IMR-90 (cell line): ENCODE data around the gene LDHAL6A. TPM values are rescaled to one million over a fixed set of nuclear protein-coding genes. Genes with fewer than 3 reads are reported as not detected.

Experiments
- ATAC-seq: fragments of 200-7000 bp; cut with Tn5 transposase; 2 replicates; pipeline ENCODE4 v1.9.1; 2020; ENCODE audit warnings: low read depth, mild to moderate bottlenecking, moderate library complexity
- BruUV-seq: library from RNA; stranded (reverse); fragments of 400-500 nt; replicated peaks from 2 replicates; lab custom pipeline; 2021; lab: Mats Ljungman, UMichigan
- CTCF ChIA-PET: fragments of 300-600 bp; formaldehyde crosslinking; extraction: SDS; loops from one replicate; lab custom pipeline; 2021; ENCODE audit warnings: antibody characterized with exemption; lab: Yijun Ruan, JAX
- POLR2A ChIA-PET: fragments of 300-600 bp; sonication (Branson Sonifier 250); formaldehyde crosslinking; loops from one replicate; lab custom pipeline; 2022; ENCODE audit warnings: antibody characterized with exemption; ENCODE audit not compliant: unreplicated experiment; lab: Charles Lee
- DNase-seq: peaks from one replicate; pipeline ENCODE4 v3.0.0; 2013
- H2AFZ ChIP-seq: replicated peaks from 2 replicates; pipeline ENCODE3; 2013; ENCODE audit warnings: low read length, mild to moderate bottlenecking; ENCODE audit not compliant: poor library complexity
- H2AK5ac ChIP-seq: 2 replicates; pipeline ENCODE4 v1.6.1; 2013; ENCODE audit warnings: low read depth, low read length, inconsistent platforms
- H2AK9ac ChIP-seq: replicated peaks from 2 replicates; pipeline ENCODE3; 2013; ENCODE audit warnings: mild to moderate bottlenecking, low read depth, low read length, moderate library complexity; ENCODE audit not compliant: poor library complexity
- H2BK120ac ChIP-seq: 2 replicates; pipeline ENCODE4 v1.6.1; 2013; ENCODE audit warnings: low read depth, low read length, inconsistent platforms
- H2BK15ac ChIP-seq: 3 replicates; pipeline ENCODE4 v1.6.1; 2013; ENCODE audit warnings: low read depth, low read length, inconsistent platforms
- H2BK20ac ChIP-seq: 2 replicates; pipeline ENCODE4 v1.6.1; 2013; ENCODE audit warnings: low read depth, mild to moderate bottlenecking, inconsistent platforms, low read length, moderate library complexity
- H2BK5ac ChIP-seq: 2 replicates; pipeline ENCODE4 v1.6.1; 2013; ENCODE audit warnings: mild to moderate bottlenecking, low read depth, low read length, inconsistent platforms; ENCODE audit not compliant: poor library complexity, severe bottlenecking
- H3K14ac ChIP-seq: replicated peaks from 2 replicates; pipeline ENCODE4 v1.6.1; 2013; ENCODE audit warnings: low read depth, low read length, inconsistent platforms
- H3K18ac ChIP-seq: 2 replicates; pipeline ENCODE4 v1.6.1; 2013; ENCODE audit warnings: low read depth, low read length, control low read depth
- H3K23ac ChIP-seq: 2 replicates; pipeline ENCODE4 v1.6.1; 2013; ENCODE audit warnings: low read depth, low read length, inconsistent platforms
- H3K27ac ChIP-seq: 2 replicates; pipeline ENCODE4 v1.5.1; 2013; ENCODE audit warnings: mild to moderate bottlenecking, control low read depth, low read length; ENCODE audit not compliant: insufficient read depth
- H3K27me3 ChIP-seq: 2 replicates; pipeline ENCODE4 v1.6.1; 2013; ENCODE audit warnings: low read length; ENCODE audit not compliant: control insufficient read depth, insufficient read depth
- H3K36me3 ChIP-seq: 2 replicates; pipeline ENCODE4 v1.6.1; 2013; ENCODE audit warnings: low read length, mixed read lengths; ENCODE audit not compliant: control insufficient read depth, insufficient read depth
- H3K4ac ChIP-seq: 2 replicates; pipeline ENCODE4 v1.6.1; 2013; ENCODE audit warnings: low read depth, low read length, inconsistent platforms
- H3K4me1 ChIP-seq: 2 replicates; pipeline ENCODE4 v1.6.1; 2013; ENCODE audit warnings: low read length, mixed read lengths; ENCODE audit not compliant: control insufficient read depth, insufficient read depth
- H3K4me2 ChIP-seq: 2 replicates; pipeline ENCODE4 v1.6.1; 2013; ENCODE audit warnings: low read depth, mild to moderate bottlenecking, control low read depth, low read length, moderate library complexity
- H3K4me3 ChIP-seq: 2 replicates; pipeline ENCODE4 v1.5.1; 2013; ENCODE audit warnings: low read depth, mild to moderate bottlenecking, control low read depth, low read length, moderate library complexity; ENCODE audit not compliant: insufficient read depth
- H3K56ac ChIP-seq: 2 replicates; pipeline ENCODE4 v1.6.1; 2013; ENCODE audit warnings: low read length, inconsistent platforms; ENCODE audit not compliant: insufficient read depth; ENCODE audit errors: extremely low read depth
- H3K79me1 ChIP-seq, 2 experiments: 2 replicates each; pipeline ENCODE4 v1.6.1; 2013; ENCODE audit warnings: low read length in 2 of 2, inconsistent platforms in 1 of 2, low read depth in 1 of 2
- H3K9ac ChIP-seq: 2 replicates; pipeline ENCODE4 v1.6.1; 2013; ENCODE audit warnings: low read depth, low read length, control low read depth
- H3K9me1 ChIP-seq: 2 replicates; pipeline ENCODE4 v1.6.1; 2013; ENCODE audit warnings: low read length, inconsistent platforms; ENCODE audit not compliant: insufficient read depth
- H3K9me3 ChIP-seq: 2 replicates; pipeline ENCODE4 v1.6.1; 2013; ENCODE audit warnings: low read length; ENCODE audit not compliant: control insufficient read depth, insufficient read depth
- H4K20me1 ChIP-seq: 2 replicates; pipeline ENCODE4 v1.6.1; 2013; ENCODE audit warnings: low read length, inconsistent platforms; ENCODE audit not compliant: insufficient read depth
- H4K5ac ChIP-seq: 2 replicates; pipeline ENCODE4 v1.6.1; 2013; ENCODE audit warnings: mild to moderate bottlenecking, low read depth, low read length, control low read depth
- H4K8ac ChIP-seq, 2 experiments: 2 replicates each; pipeline ENCODE4 v1.6.1; 2013; ENCODE audit warnings: low read depth in 2 of 2, low read length in 2 of 2, control low read depth in 1 of 2, inconsistent platforms in 1 of 2
- H4K91ac ChIP-seq: 2 replicates; pipeline ENCODE4 v1.6.1; 2013; ENCODE audit warnings: low read depth, low read length, inconsistent platforms; ENCODE audit not compliant: insufficient read depth
- CEBPB ChIP-seq: IDR thresholded peaks from 2 replicates; pipeline ENCODE4 v1.6.1; 2012; ENCODE audit warnings: low read depth, low read length, improper control_type of control experiment
- CHD1 ChIP-seq: IDR thresholded peaks from 2 replicates; pipeline ENCODE4 v1.6.1; 2012; ENCODE audit warnings: low read depth, low read length, improper control_type of control experiment
- FOS ChIP-seq: fragments of 150-350 bp; IDR thresholded peaks from 2 replicates; pipeline ENCODE4 v1.6.1; 2016; ENCODE audit warnings: low read depth, low read length
- MAFK ChIP-seq: IDR thresholded peaks from 2 replicates; pipeline ENCODE4 v1.6.1; 2012; ENCODE audit warnings: low read depth, low read length, improper control_type of control experiment
- MAZ ChIP-seq: IDR thresholded peaks from 2 replicates; pipeline ENCODE4 v1.6.1; 2012; ENCODE audit warnings: low read depth, mild to moderate bottlenecking, low read length, improper control_type of control experiment, moderate library complexity, borderline replicate concordance
- MXI1 ChIP-seq: IDR thresholded peaks from 2 replicates; pipeline ENCODE4 v1.6.1; 2012; ENCODE audit warnings: low read depth, mild to moderate bottlenecking, low read length, moderate library complexity, borderline replicate concordance
- NFE2L2 ChIP-seq: fragments of 150-350 bp; IDR thresholded peaks from 2 replicates; pipeline ENCODE4 v1.6.1; 2016; ENCODE audit warnings: low read depth, mild to moderate bottlenecking, low read length
- POLR2A ChIP-seq: IDR thresholded peaks from 2 replicates; pipeline ENCODE4 v1.6.1; 2012; ENCODE audit warnings: mild to moderate bottlenecking, low read depth, low read length
- RCOR1 ChIP-seq: IDR thresholded peaks from 2 replicates; pipeline ENCODE4 v1.6.1; 2012; ENCODE audit warnings: mild to moderate bottlenecking, low read length, improper control_type of control experiment; ENCODE audit not compliant: insufficient replicate concordance
- SMC3 ChIP-seq: fragments of 150-350 bp; IDR thresholded peaks from 2 replicates; pipeline ENCODE4 v1.6.1; 2016; ENCODE audit warnings: low read depth, mild to moderate bottlenecking, antibody characterized with exemption, low read length, moderate library complexity
- WGBS, 2 experiments: methylation state at CpG; one replicate each; pipeline versions ENCODE4 v1.1.5 to v1.1.7; 2013; ENCODE audit warnings: missing lambda C conversion rate in 2 of 2; ENCODE audit not compliant: insufficient read length in 1 of 2; ENCODE audit errors: extremely low coverage in 2 of 2; 5-methylcytosine and 5-hydroxymethylcytosine counted together
- dilution Hi-C: fragments of 300-500 bp; cut with HindIII; formaldehyde crosslinking; loops from one replicate; pipeline ENCODE4 v1.14.3; 2018; ENCODE audit warnings: low sequenced_read_pairs; ENCODE audit not compliant: unreplicated experiment
- in situ Hi-C: fragments of 300-500 bp; cut with MboI; formaldehyde crosslinking; loops from 3 replicates; pipeline ENCODE4 v1.14.3; 2019; ENCODE audit warnings: low sequenced_read_pairs, inconsistent platforms, mixed read lengths
- intact Hi-C: fragments of 100-400 bp; cut with micrococcal nuclease; formaldehyde crosslinking; loops from 2 replicates; pipeline ENCODE4 v1.10.0; 2022
- polyA plus RNA-seq, 3 experiments: library from polyadenylated mRNA; depleted of rRNA; stranded (reverse); fragments of >200 nt; gene quantifications; 2 replicates each; pipeline ENCODE4 v1.2.3, GENCODE V29; 2012; ENCODE audit warnings: low replicate concordance in 1 of 3
- total RNA-seq: library from RNA; depleted of rRNA; stranded (reverse); fragments of >200 nt; gene quantifications from 2 replicates; pipeline ENCODE4 v1.2.3, GENCODE V29; 2012
- TF ChIP-seq, protein P1 (sequence below): fragments of 150-350 bp; IDR thresholded peaks from 2 replicates; pipeline ENCODE4 v1.6.1; 2016; ENCODE audit warnings: low read depth, mild to moderate bottlenecking, low read length, moderate library complexity, borderline replicate concordance
- TF ChIP-seq, protein P2 (sequence below): fragments of 150-350 bp; IDR thresholded peaks from 2 replicates; pipeline ENCODE4 v1.6.1; 2017; ENCODE audit warnings: mild to moderate bottlenecking, antibody characterized with exemption, low read length, low read depth

LDHAL6A gene
- total and polyA plus RNA-seq, 2 of the 4 experiments (the other 2 are of a cell fraction), result not detected

DNA sequence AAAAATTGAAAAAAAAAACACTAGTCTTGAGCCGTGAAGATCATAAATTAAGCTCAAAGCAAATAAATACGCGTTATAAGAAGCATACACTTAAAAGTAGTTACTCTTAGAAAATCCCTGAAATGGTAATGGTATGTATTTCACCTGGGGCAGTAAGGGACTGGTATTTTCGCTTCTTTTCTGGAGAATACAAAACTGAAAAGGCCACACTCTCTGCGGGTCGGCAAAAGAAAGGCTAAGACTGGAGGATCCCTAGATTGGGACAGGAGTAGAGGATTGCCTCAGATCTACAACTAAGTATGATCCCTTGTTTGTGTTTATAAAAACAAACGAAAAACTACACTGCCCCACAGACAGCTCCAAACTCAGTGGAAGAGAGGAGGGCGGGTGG lies 70.5 kb downstream of the LDHAL6A start:
- Histone ChIP-seq H4K5ac (peak overlapping the region; percentile 76), H3K56ac (peak overlapping the region; percentile 58), H2AK5ac (no peak overlapping the region), H3K4me2 (peak overlapping the region; percentile 92), H3K9ac (peak overlapping the region; percentile 86), H3K36me3 (peaks cover 5% of the 10 kb centered on the region), H2BK120ac (no peak overlapping the region), H4K20me1 (peaks cover 15% of the 10 kb centered on the region), H2AK9ac (peak overlapping the region; percentile 56), H3K18ac (no peak overlapping the region), H3K9me3 (no peaks in the 10 kb centered on the region), H3K4me1 (peaks cover 2% of the 10 kb centered on the region), H2BK20ac (no peak overlapping the region), H2AFZ (peak overlapping the region; percentile 92), H3K14ac (peak overlapping the region; percentile 73), H3K23ac (peak overlapping the region; percentile 41; the same call in 1 of the 2 replicates), H3K27me3 (no peaks in the 10 kb centered on the region), H2BK15ac (no peak overlapping the region), H3K4me3 (peak overlapping the region; percentile 95), H3K9me1 (peaks cover 5% of the 10 kb centered on the region; the same call in 1 of the 2 replicates), H3K27ac (peak overlapping the region; percentile 92), H3K79me1 (peaks cover 34 to 59% of the 10 kb centered on the region in 2 experiments), H4K8ac (peak overlapping the region; percentile 90 to 93), H4K91ac (peak overlapping the region; percentile 88), H2BK5ac (peak overlapping the region; percentile 68), H3K4ac (peak overlapping the region; percentile 73)
- CTCF ChIA-PET, result no interaction called here
- in situ Hi-C loops (loop anchor here (25.0 kb wide), 1 partner anchor 211 kb away; the partner anchor contains the start of gene IGSF22), intact Hi-C loops (loop anchor here (5.0 kb wide), 1 partner anchor 284 kb away; no protein-coding TSS in a partner anchor), dilution Hi-C loops (no loop called here)
- no peak for ATAC-seq
- BruUV-seq, result no TSS peak
- no peak for DNase-seq
- no CpG with 5 or more reads among the region's 8 CpGs for WGBS, 2 experiments
- POLR2A ChIA-PET, result no interaction called here
- no peak for TF ChIP-seq MXI1
- no peak for TF ChIP-seq MAZ
- no peak for TF ChIP-seq MAFK
- TF ChIP-seq POLR2A, result no peak
- TF ChIP-seq CHD1, result no peak
- no peak for TF ChIP-seq RCOR1
- no peak for TF ChIP-seq NFE2L2
- TF ChIP-seq SMC3, result no peak
- TF ChIP-seq, protein P1, sequence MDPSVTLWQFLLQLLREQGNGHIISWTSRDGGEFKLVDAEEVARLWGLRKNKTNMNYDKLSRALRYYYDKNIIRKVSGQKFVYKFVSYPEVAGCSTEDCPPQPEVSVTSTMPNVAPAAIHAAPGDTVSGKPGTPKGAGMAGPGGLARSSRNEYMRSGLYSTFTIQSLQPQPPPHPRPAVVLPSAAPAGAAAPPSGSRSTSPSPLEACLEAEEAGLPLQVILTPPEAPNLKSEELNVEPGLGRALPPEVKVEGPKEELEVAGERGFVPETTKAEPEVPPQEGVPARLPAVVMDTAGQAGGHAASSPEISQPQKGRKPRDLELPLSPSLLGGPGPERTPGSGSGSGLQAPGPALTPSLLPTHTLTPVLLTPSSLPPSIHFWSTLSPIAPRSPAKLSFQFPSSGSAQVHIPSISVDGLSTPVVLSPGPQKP, result no peak
- TF ChIP-seq FOS, result no peak
- TF ChIP-seq CEBPB, result no peak
- TF ChIP-seq, protein P2, sequence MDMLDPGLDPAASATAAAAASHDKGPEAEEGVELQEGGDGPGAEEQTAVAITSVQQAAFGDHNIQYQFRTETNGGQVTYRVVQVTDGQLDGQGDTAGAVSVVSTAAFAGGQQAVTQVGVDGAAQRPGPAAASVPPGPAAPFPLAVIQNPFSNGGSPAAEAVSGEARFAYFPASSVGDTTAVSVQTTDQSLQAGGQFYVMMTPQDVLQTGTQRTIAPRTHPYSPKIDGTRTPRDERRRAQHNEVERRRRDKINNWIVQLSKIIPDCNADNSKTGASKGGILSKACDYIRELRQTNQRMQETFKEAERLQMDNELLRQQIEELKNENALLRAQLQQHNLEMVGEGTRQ, result no peak
